IMR-90 (cell line): Measurements from ENCODE around the gene HEXD. TPM values are rescaled to one million over a fixed set of nuclear protein-coding genes. Genes with fewer than 3 reads are reported as not detected.

Experiments
- ATAC-seq: fragments of 200-7000 bp; cut with Tn5 transposase; 2 replicates; pipeline ENCODE4 v1.9.1; 2020; ENCODE audit warnings: low read depth, mild to moderate bottlenecking, moderate library complexity
- BruUV-seq: library from RNA; stranded (reverse); fragments of 400-500 nt; replicated peaks from 2 replicates; lab custom pipeline; 2021; lab: Mats Ljungman, UMichigan
- CTCF ChIA-PET: fragments of 300-600 bp; formaldehyde crosslinking; extraction: SDS; loops from one replicate; lab custom pipeline; 2021; ENCODE audit warnings: antibody characterized with exemption; lab: Yijun Ruan, JAX
- POLR2A ChIA-PET: fragments of 300-600 bp; sonication (Branson Sonifier 250); formaldehyde crosslinking; loops from one replicate; lab custom pipeline; 2022; ENCODE audit warnings: antibody characterized with exemption; ENCODE audit not compliant: unreplicated experiment; lab: Charles Lee
- DNase-seq: peaks from one replicate; pipeline ENCODE4 v3.0.0; 2013
- H2AFZ ChIP-seq: replicated peaks from 2 replicates; pipeline ENCODE3; 2013; ENCODE audit warnings: low read length, mild to moderate bottlenecking; ENCODE audit not compliant: poor library complexity
- H2AK5ac ChIP-seq: 2 replicates; pipeline ENCODE4 v1.6.1; 2013; ENCODE audit warnings: low read depth, low read length, inconsistent platforms
- H2AK9ac ChIP-seq: replicated peaks from 2 replicates; pipeline ENCODE3; 2013; ENCODE audit warnings: mild to moderate bottlenecking, low read depth, low read length, moderate library complexity; ENCODE audit not compliant: poor library complexity
- H2BK120ac ChIP-seq: 2 replicates; pipeline ENCODE4 v1.6.1; 2013; ENCODE audit warnings: low read depth, low read length, inconsistent platforms
- H2BK15ac ChIP-seq: 3 replicates; pipeline ENCODE4 v1.6.1; 2013; ENCODE audit warnings: low read depth, low read length, inconsistent platforms
- H2BK20ac ChIP-seq: 2 replicates; pipeline ENCODE4 v1.6.1; 2013; ENCODE audit warnings: low read depth, mild to moderate bottlenecking, inconsistent platforms, low read length, moderate library complexity
- H2BK5ac ChIP-seq: 2 replicates; pipeline ENCODE4 v1.6.1; 2013; ENCODE audit warnings: mild to moderate bottlenecking, low read depth, low read length, inconsistent platforms; ENCODE audit not compliant: poor library complexity, severe bottlenecking
- H3K14ac ChIP-seq: replicated peaks from 2 replicates; pipeline ENCODE4 v1.6.1; 2013; ENCODE audit warnings: low read depth, low read length, inconsistent platforms
- H3K18ac ChIP-seq: 2 replicates; pipeline ENCODE4 v1.6.1; 2013; ENCODE audit warnings: low read depth, low read length, control low read depth
- H3K23ac ChIP-seq: 2 replicates; pipeline ENCODE4 v1.6.1; 2013; ENCODE audit warnings: low read depth, low read length, inconsistent platforms
- H3K27ac ChIP-seq: 2 replicates; pipeline ENCODE4 v1.5.1; 2013; ENCODE audit warnings: mild to moderate bottlenecking, control low read depth, low read length; ENCODE audit not compliant: insufficient read depth
- H3K27me3 ChIP-seq: 2 replicates; pipeline ENCODE4 v1.6.1; 2013; ENCODE audit warnings: low read length; ENCODE audit not compliant: control insufficient read depth, insufficient read depth
- H3K36me3 ChIP-seq: 2 replicates; pipeline ENCODE4 v1.6.1; 2013; ENCODE audit warnings: low read length, mixed read lengths; ENCODE audit not compliant: control insufficient read depth, insufficient read depth
- H3K4ac ChIP-seq: 2 replicates; pipeline ENCODE4 v1.6.1; 2013; ENCODE audit warnings: low read depth, low read length, inconsistent platforms
- H3K4me1 ChIP-seq: 2 replicates; pipeline ENCODE4 v1.6.1; 2013; ENCODE audit warnings: low read length, mixed read lengths; ENCODE audit not compliant: control insufficient read depth, insufficient read depth
- H3K4me2 ChIP-seq: 2 replicates; pipeline ENCODE4 v1.6.1; 2013; ENCODE audit warnings: low read depth, mild to moderate bottlenecking, control low read depth, low read length, moderate library complexity
- H3K4me3 ChIP-seq: 2 replicates; pipeline ENCODE4 v1.5.1; 2013; ENCODE audit warnings: low read depth, mild to moderate bottlenecking, control low read depth, low read length, moderate library complexity; ENCODE audit not compliant: insufficient read depth
- H3K56ac ChIP-seq: 2 replicates; pipeline ENCODE4 v1.6.1; 2013; ENCODE audit warnings: low read length, inconsistent platforms; ENCODE audit not compliant: insufficient read depth; ENCODE audit errors: extremely low read depth
- H3K79me1 ChIP-seq, 2 experiments: 2 replicates each; pipeline ENCODE4 v1.6.1; 2013; ENCODE audit warnings: low read length in 2 of 2, inconsistent platforms in 1 of 2, low read depth in 1 of 2
- H3K9ac ChIP-seq: 2 replicates; pipeline ENCODE4 v1.6.1; 2013; ENCODE audit warnings: low read depth, low read length, control low read depth
- H3K9me1 ChIP-seq: 2 replicates; pipeline ENCODE4 v1.6.1; 2013; ENCODE audit warnings: low read length, inconsistent platforms; ENCODE audit not compliant: insufficient read depth
- H3K9me3 ChIP-seq: 2 replicates; pipeline ENCODE4 v1.6.1; 2013; ENCODE audit warnings: low read length; ENCODE audit not compliant: control insufficient read depth, insufficient read depth
- H4K20me1 ChIP-seq: 2 replicates; pipeline ENCODE4 v1.6.1; 2013; ENCODE audit warnings: low read length, inconsistent platforms; ENCODE audit not compliant: insufficient read depth
- H4K5ac ChIP-seq: 2 replicates; pipeline ENCODE4 v1.6.1; 2013; ENCODE audit warnings: mild to moderate bottlenecking, low read depth, low read length, control low read depth
- H4K8ac ChIP-seq, 2 experiments: 2 replicates each; pipeline ENCODE4 v1.6.1; 2013; ENCODE audit warnings: low read depth in 2 of 2, low read length in 2 of 2, control low read depth in 1 of 2, inconsistent platforms in 1 of 2
- H4K91ac ChIP-seq: 2 replicates; pipeline ENCODE4 v1.6.1; 2013; ENCODE audit warnings: low read depth, low read length, inconsistent platforms; ENCODE audit not compliant: insufficient read depth
- BHLHE40 ChIP-seq: fragments of 150-350 bp; IDR thresholded peaks from 2 replicates; pipeline ENCODE4 v1.6.1; 2016; ENCODE audit warnings: mild to moderate bottlenecking, low read depth, low read length
- CHD1 ChIP-seq: IDR thresholded peaks from 2 replicates; pipeline ENCODE4 v1.6.1; 2012; ENCODE audit warnings: low read depth, low read length, improper control_type of control experiment
- CTCF ChIP-seq: conservative IDR thresholded peaks from 2 replicates; pipeline ENCODE4 v1.5.1; 2012; ENCODE audit warnings: mild to moderate bottlenecking, low read depth, low read length, improper control_type of control experiment
- MAZ ChIP-seq: IDR thresholded peaks from 2 replicates; pipeline ENCODE4 v1.6.1; 2012; ENCODE audit warnings: low read depth, mild to moderate bottlenecking, low read length, improper control_type of control experiment, moderate library complexity, borderline replicate concordance
- USF2 ChIP-seq: fragments of 150-350 bp; IDR thresholded peaks from 2 replicates; pipeline ENCODE4 v1.6.1; 2017; ENCODE audit warnings: mild to moderate bottlenecking, antibody characterized with exemption, low read length, low read depth
- WGBS, 2 experiments: methylation state at CpG; one replicate each; pipeline versions ENCODE4 v1.1.5 to v1.1.7; 2013; ENCODE audit warnings: missing lambda C conversion rate in 2 of 2; ENCODE audit not compliant: insufficient read length in 1 of 2; ENCODE audit errors: extremely low coverage in 2 of 2; 5-methylcytosine and 5-hydroxymethylcytosine counted together
- dilution Hi-C: fragments of 300-500 bp; cut with HindIII; formaldehyde crosslinking; loops from one replicate; pipeline ENCODE4 v1.14.3; 2018; ENCODE audit warnings: low sequenced_read_pairs; ENCODE audit not compliant: unreplicated experiment
- in situ Hi-C: fragments of 300-500 bp; cut with MboI; formaldehyde crosslinking; loops from 3 replicates; pipeline ENCODE4 v1.14.3; 2019; ENCODE audit warnings: low sequenced_read_pairs, inconsistent platforms, mixed read lengths
- intact Hi-C: fragments of 100-400 bp; cut with micrococcal nuclease; formaldehyde crosslinking; loops from 2 replicates; pipeline ENCODE4 v1.10.0; 2022
- polyA plus RNA-seq, 3 experiments: library from polyadenylated mRNA; depleted of rRNA; stranded (reverse); fragments of >200 nt; gene quantifications; 2 replicates each; pipeline ENCODE4 v1.2.3, GENCODE V29; 2012; ENCODE audit warnings: low replicate concordance in 1 of 3
- total RNA-seq: library from RNA; depleted of rRNA; stranded (reverse); fragments of >200 nt; gene quantifications from 2 replicates; pipeline ENCODE4 v1.2.3, GENCODE V29; 2012
- TF ChIP-seq, protein P1 (sequence below): fragments of 150-350 bp; IDR thresholded peaks from 2 replicates; pipeline ENCODE4 v1.6.1; 2016; ENCODE audit warnings: low read depth, mild to moderate bottlenecking, low read length, moderate library complexity, borderline replicate concordance

The HEXD gene
- total and polyA plus RNA-seq, 2 of the 4 experiments (the other 2 are of a cell fraction), result 3.8 to 9.5 TPM

GRCh38 chr17:82440469-82440981 lies 22.4 kb downstream of the HEXD start:
- no peaks in the 10 kb centered on the region for H3K27me3 ChIP-seq
- 84% methylated on average over 15 of the region's 22 CpGs; no CpG with 5 or more reads in 1 of the 2 experiments for WGBS, 2 experiments
- H2BK5ac ChIP-seq, result no peak overlapping the region
- no peak overlapping the region for H2BK120ac ChIP-seq
- H3K9me3 ChIP-seq, result no peaks in the 10 kb centered on the region
- no peak overlapping the region for H3K23ac ChIP-seq
- H3K4me1 ChIP-seq, result no peaks in the 10 kb centered on the region; the same call in none of the 2 replicates
- H2AFZ ChIP-seq, result no peak overlapping the region
- peaks cover 13% of the 10 kb centered on the region; the same call in 1 of the 2 replicates for H4K20me1 ChIP-seq
- no peak overlapping the region for H3K56ac ChIP-seq
- peaks cover 32% of the 10 kb centered on the region for H3K36me3 ChIP-seq
- H3K79me1 ChIP-seq, result 0 out of 4 replicates have a peak, but pooled peaks cover 0 to 1% of the 10 kb centered on the region in 2 experiments
- in situ Hi-C loops (no loop called here), dilution Hi-C loops (no loop called here), intact Hi-C loops (no loop called here)
- no peak overlapping the region for H2BK15ac ChIP-seq
- ChIA-PET POLR2A (no interaction called here), CTCF (no interaction called here)
- no TSS peak for BruUV-seq
- no peak overlapping the region for H3K4me3 ChIP-seq
- no peak for ATAC-seq
- H3K4me2 ChIP-seq, result no peak overlapping the region
- no peak overlapping the region for H3K4ac ChIP-seq
- H2AK5ac ChIP-seq, result no peak overlapping the region
- TF ChIP-seq CHD1 (no peak), USF2 (no peak), CTCF (no peak), BHLHE40 (no peak), MAZ (no peak)
- TF ChIP-seq, protein P1, sequence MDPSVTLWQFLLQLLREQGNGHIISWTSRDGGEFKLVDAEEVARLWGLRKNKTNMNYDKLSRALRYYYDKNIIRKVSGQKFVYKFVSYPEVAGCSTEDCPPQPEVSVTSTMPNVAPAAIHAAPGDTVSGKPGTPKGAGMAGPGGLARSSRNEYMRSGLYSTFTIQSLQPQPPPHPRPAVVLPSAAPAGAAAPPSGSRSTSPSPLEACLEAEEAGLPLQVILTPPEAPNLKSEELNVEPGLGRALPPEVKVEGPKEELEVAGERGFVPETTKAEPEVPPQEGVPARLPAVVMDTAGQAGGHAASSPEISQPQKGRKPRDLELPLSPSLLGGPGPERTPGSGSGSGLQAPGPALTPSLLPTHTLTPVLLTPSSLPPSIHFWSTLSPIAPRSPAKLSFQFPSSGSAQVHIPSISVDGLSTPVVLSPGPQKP, result no peak
- no peak overlapping the region for H2BK20ac ChIP-seq
- no peak overlapping the region for H3K27ac ChIP-seq
- peak overlapping the region; percentile 73 for H2AK9ac ChIP-seq
- no peak overlapping the region for H3K18ac ChIP-seq
- H3K14ac ChIP-seq, result no peak overlapping the region
- H3K9me1 ChIP-seq, result no peaks in the 10 kb centered on the region; the same call in 1 of the 2 replicates
- no peak overlapping the region for H4K8ac ChIP-seq
- H4K91ac ChIP-seq, result no peak overlapping the region
- no peak overlapping the region for H4K5ac ChIP-seq
- no peak for DNase-seq
- no peak overlapping the region for H3K9ac ChIP-seq
